HEK293T (cell line): ENCODE measurements around the gene ZDHHC16.

Experiments
- BHLHE40 ChIP-seq: fragments of 450-650 bp; IDR thresholded peaks from 2 replicates; pipeline ENCODE4 v1.6.1; 2016; ENCODE audit warnings: mild to moderate bottlenecking, moderate library complexity, borderline replicate concordance
- FOXK2 ChIP-seq: fragments of 450-650 bp; IDR thresholded peaks from 2 replicates; pipeline ENCODE4 v1.6.1; 2016; ENCODE audit warnings: mild to moderate bottlenecking
- NFRKB ChIP-seq: fragments of 450-650 bp; IDR thresholded peaks from 2 replicates; pipeline ENCODE4 v1.6.1; 2016; ENCODE audit warnings: mild to moderate bottlenecking, moderate library complexity
- SP1 ChIP-seq: fragments of 450-650 bp; IDR thresholded peaks from 2 replicates; pipeline ENCODE4 v1.6.1; 2017
- TARDBP ChIP-seq: fragments of 450-650 bp; IDR thresholded peaks from 2 replicates; pipeline ENCODE4 v1.6.1; 2016

DNA sequence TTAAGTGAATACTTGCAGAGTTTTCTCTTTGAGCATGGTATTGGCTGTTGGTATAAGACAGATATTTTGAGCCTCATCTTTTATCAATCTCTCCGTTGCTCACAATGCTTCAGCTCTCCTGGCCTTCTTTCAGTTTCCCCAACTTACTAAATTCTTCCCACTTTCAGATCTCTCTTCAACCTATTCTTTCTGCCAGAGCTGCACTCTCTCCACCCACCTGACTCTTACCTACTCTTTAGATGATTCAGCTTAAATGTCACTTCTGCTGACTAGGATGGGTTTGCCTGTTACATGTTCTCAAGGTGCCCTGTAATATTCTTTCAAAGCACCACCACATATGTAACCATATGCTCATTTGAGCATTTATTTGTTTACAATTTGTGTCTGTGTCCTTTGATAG, 1.8 kb upstream of the ZDHHC16 start:
- TF ChIP-seq SP1 (no peak), TARDBP (no peak), BHLHE40 (no peak), FOXK2 (no peak), NFRKB (no peak)
